ENCODE data around the gene OTOGL. TPM values are rescaled to one million over a fixed set of nuclear protein-coding genes. Genes with fewer than 3 reads are reported as not detected.
"Not testable (repeated sequence)": the region's sequence is repeated elsewhere in the genome, so short reads cannot be mapped to it uniquely, and the experiment has no call there.

The OTOGL gene
- total RNA-seq, 1 experiment from 2014 or later, result not detected

DNA sequence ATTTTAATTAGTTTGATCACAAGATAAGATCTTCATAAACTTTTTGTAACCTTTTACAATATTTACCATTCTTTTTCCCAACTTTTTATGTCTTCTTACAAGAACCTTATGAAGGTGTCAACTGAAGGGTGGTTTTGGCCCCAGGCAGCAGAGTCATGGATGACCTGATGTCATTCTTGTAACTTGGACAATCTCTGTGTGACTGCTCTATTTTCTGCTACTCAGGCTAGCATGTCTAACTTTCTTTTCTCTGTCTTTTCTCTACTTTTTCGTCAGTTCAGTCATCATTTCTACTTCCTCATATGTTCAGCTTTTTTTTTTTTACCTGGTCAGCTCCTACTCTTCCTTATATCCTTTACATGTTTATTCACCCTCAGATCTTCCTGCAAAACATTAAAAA lies 194.0 kb downstream of the OTOGL start:
- CTCF ChIA-PET, result no interaction called here
- H3K9me3 Mint-ChIP-seq (ENCODE audit: unreplicated experiment), result no peaks in the 10 kb centered on the region
- no TSS peak for BruUV-seq (replicated peaks)
- DNase-seq (ENCODE audit: unreplicated experiment), result no peak
- no peaks in the 10 kb centered on the region for H3K36me3 Mint-ChIP-seq (ENCODE audit: insufficient read depth, unreplicated experiment)
- no peaks in the 10 kb centered on the region for H3K27me3 Mint-ChIP-seq (ENCODE audit: insufficient read depth, unreplicated experiment)
- intact Hi-C loops (cut with micrococcal nuclease), result no loop called here
- no peak overlapping the region for H3K4me3 Mint-ChIP-seq (ENCODE audit: unreplicated experiment)
- TF ChIP-seq CTCF (IDR thresholded peaks at IDR 0.05; ENCODE audit: unreplicated experiment), result no peak
- POLR2A ChIA-PET, result no interaction called here
- H3K4me1 Mint-ChIP-seq (ENCODE audit: insufficient read depth, unreplicated experiment), result no peaks in the 10 kb centered on the region
- H3K27ac Mint-ChIP-seq (ENCODE audit: low read depth, unreplicated experiment), result no peak overlapping the region

GRCh38 chr12:80293759-80294158 lies 194.4 kb downstream of the OTOGL start:
- Mint-ChIP-seq H3K4me3 (ENCODE audit: unreplicated experiment) (no peak overlapping the region), H3K27me3 (ENCODE audit: insufficient read depth, unreplicated experiment) (no peaks in the 10 kb centered on the region), H3K4me1 (ENCODE audit: insufficient read depth, unreplicated experiment) (no peaks in the 10 kb centered on the region), H3K36me3 (ENCODE audit: insufficient read depth, unreplicated experiment) (no peaks in the 10 kb centered on the region), H3K27ac (ENCODE audit: low read depth, unreplicated experiment) (no peak overlapping the region), H3K9me3 (ENCODE audit: unreplicated experiment) (no peaks in the 10 kb centered on the region)
- ChIA-PET CTCF (interaction anchor here (0.7 kb wide), 1 partner anchor 19 kb away, joined by 3 read pairs; no protein-coding TSS in a partner anchor), POLR2A (no interaction called here)
- BruUV-seq (replicated peaks), result no TSS peak
- no peak for DNase-seq (ENCODE audit: unreplicated experiment)
- TF ChIP-seq CTCF (IDR thresholded peaks at IDR 0.05; ENCODE audit: unreplicated experiment), result no peak
- intact Hi-C loops (cut with micrococcal nuclease), result no loop called here

DNA sequence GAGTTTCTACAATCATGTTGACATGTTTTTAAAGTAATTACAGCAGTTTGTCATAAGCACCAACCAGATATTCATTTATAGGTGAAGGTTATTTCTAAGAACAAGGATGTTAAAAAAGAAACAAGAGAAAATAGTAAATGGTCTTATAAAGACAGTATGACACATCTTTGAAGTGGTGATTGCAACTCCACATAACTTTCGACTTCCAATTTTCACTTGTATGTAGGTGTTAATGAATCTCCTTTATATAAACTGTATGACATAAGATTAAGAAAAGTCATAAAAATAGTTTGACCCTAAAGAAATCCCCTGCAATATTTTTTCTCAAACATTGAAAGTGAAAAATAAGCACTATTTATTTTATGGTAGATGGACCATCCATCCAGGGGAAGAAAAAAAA lies 199.9 kb downstream of the OTOGL start:
- Mint-ChIP-seq H3K27ac (ENCODE audit: low read depth, unreplicated experiment) (no peak overlapping the region), H3K36me3 (ENCODE audit: insufficient read depth, unreplicated experiment) (no peaks in the 10 kb centered on the region), H3K4me3 (ENCODE audit: unreplicated experiment) (no peak overlapping the region), H3K9me3 (ENCODE audit: unreplicated experiment) (no peaks in the 10 kb centered on the region), H3K27me3 (ENCODE audit: insufficient read depth, unreplicated experiment) (no peaks in the 10 kb centered on the region), H3K4me1 (ENCODE audit: insufficient read depth, unreplicated experiment) (no peaks in the 10 kb centered on the region)
- ChIA-PET POLR2A (no interaction called here), CTCF (interaction anchor here (0.6 kb wide), 1 partner anchor 895 kb away, joined by 4 read pairs; no protein-coding TSS in a partner anchor)
- TF ChIP-seq CTCF (IDR thresholded peaks at IDR 0.05; ENCODE audit: unreplicated experiment), result no peak
- no peak for DNase-seq (ENCODE audit: unreplicated experiment)
- BruUV-seq (replicated peaks), result no TSS peak
- intact Hi-C loops (cut with micrococcal nuclease), result no loop called here

DNA sequence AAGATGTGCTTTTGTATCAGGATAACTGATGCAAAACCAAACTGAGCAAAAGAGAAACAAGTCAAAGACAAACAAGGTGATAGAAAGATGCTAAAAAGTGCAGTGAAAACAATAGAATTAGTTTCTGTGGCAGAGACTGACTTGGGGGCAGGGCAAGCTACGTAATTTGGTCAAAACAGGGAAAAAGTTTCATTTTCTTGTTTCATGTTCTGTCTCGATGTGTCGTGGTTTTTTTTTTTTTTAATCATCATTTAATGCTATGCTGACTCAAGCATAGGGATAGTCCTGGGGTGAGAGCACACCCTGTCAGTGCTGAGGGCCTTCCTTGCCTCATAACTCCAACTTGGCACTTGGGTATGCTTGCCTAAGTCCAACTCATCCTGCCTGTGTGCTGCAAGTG lies 200.6 kb downstream of the OTOGL start:
- no peak for DNase-seq (ENCODE audit: unreplicated experiment)
- POLR2A ChIA-PET, result no interaction called here
- CTCF ChIA-PET, result interaction anchor here (0.6 kb wide), 2 partner anchors 299 to 896 kb away, joined by 4 to 5 read pairs; no protein-coding TSS in a partner anchor
- no peak for TF ChIP-seq CTCF (IDR thresholded peaks at IDR 0.05; ENCODE audit: unreplicated experiment)
- Mint-ChIP-seq H3K36me3 (ENCODE audit: insufficient read depth, unreplicated experiment) (no peaks in the 10 kb centered on the region), H3K9me3 (ENCODE audit: unreplicated experiment) (no peaks in the 10 kb centered on the region), H3K27ac (ENCODE audit: low read depth, unreplicated experiment) (no peak overlapping the region), H3K4me3 (ENCODE audit: unreplicated experiment) (no peak overlapping the region), H3K4me1 (ENCODE audit: insufficient read depth, unreplicated experiment) (no peaks in the 10 kb centered on the region), H3K27me3 (ENCODE audit: insufficient read depth, unreplicated experiment) (no peaks in the 10 kb centered on the region)
- no TSS peak for BruUV-seq (replicated peaks)
- intact Hi-C loops (cut with micrococcal nuclease), result no loop called here

- H3K4me1 Mint-ChIP-seq (ENCODE audit: insufficient read depth, unreplicated experiment); DNase-seq (ENCODE audit: unreplicated experiment); H3K27ac Mint-ChIP-seq (ENCODE audit: low read depth, unreplicated experiment); BruUV-seq (replicated peaks); H3K36me3 Mint-ChIP-seq (ENCODE audit: insufficient read depth, unreplicated experiment); H3K4me3 Mint-ChIP-seq (ENCODE audit: unreplicated experiment); H3K9me3 Mint-ChIP-seq (ENCODE audit: unreplicated experiment); intact Hi-C loops (cut with micrococcal nuclease); POLR2A ChIA-PET; CTCF ChIA-PET: not testable (repeated sequence)
- H3K27me3 Mint-ChIP-seq (ENCODE audit: insufficient read depth, unreplicated experiment), result peaks cover 37% of the 10 kb centered on the region
Observed at GRCh38 chr12:80307436-80307835, 208.1 kb downstream of the OTOGL start.
